HPDE6-E6E7 (cell line): ENCODE results near the gene ACTR1A.
"Not testable (repeated sequence)": the region's sequence is repeated elsewhere in the genome, so short reads cannot be mapped to it uniquely, and the experiment has no call there.

Experiments
- DNase-seq: peaks from one replicate; pipeline ENCODE4 v3.0.0; 2011; ENCODE audit warnings: missing footprints; ENCODE audit errors: extremely low spot score

ACTR1A gene

GRCh38 chr10:102502337-102503151 lies at the start of gene ACTR1A:
TSS of gene ACTR1A (minus strand) at chr10:102502712. CDS start at chr10:102502647, 65 bp downstream.
- DNase-seq, result peak; percentile 96

- no peak for DNase-seq
These were observed 48.2 kb upstream of the ACTR1A start for GRCh38 chr10:102550636-102551210.

GRCh38 chr10:102549549-102549948 lies 47.0 kb upstream of the ACTR1A start:
- no peak for DNase-seq

- no peak for DNase-seq
These were observed 44.3 kb upstream of the ACTR1A start for GRCh38 chr10:102546606-102547320.

- no peak for DNase-seq
These were observed 43.5 kb upstream of the ACTR1A start for GRCh38 chr10:102545997-102546396.

GRCh38 chr10:102545265-102545871 lies 42.9 kb upstream of the ACTR1A start:
- no peak for DNase-seq

- no peak for DNase-seq
These were observed 40.4 kb upstream of the ACTR1A start for GRCh38 chr10:102542800-102543418.

- no peak for DNase-seq
These were observed 37.5 kb upstream of the ACTR1A start for GRCh38 chr10:102540023-102540422.

GRCh38 chr10:102538811-102539210 lies 36.3 kb upstream of the ACTR1A start:
- DNase-seq, result no peak

GRCh38 chr10:102537948-102538347 lies 35.4 kb upstream of the ACTR1A start:
- no peak for DNase-seq

GRCh38 chr10:102537367-102537766 lies 34.9 kb upstream of the ACTR1A start:
- no peak for DNase-seq

GRCh38 chr10:102535481-102536147 lies 33.1 kb upstream of the ACTR1A start:
- no peak for DNase-seq

GRCh38 chr10:102534966-102535365 lies 32.5 kb upstream of the ACTR1A start:
- DNase-seq, result not testable (repeated sequence)

- DNase-seq, result no peak
These were observed 31.8 kb upstream of the ACTR1A start for GRCh38 chr10:102534333-102534732.

- DNase-seq, result no peak
These were observed 25.0 kb upstream of the ACTR1A start for GRCh38 chr10:102527546-102527945.

- no peak for DNase-seq
These were observed 22.2 kb upstream of the ACTR1A start for GRCh38 chr10:102524746-102525145.

GRCh38 chr10:102523250-102524029 lies 20.9 kb upstream of the ACTR1A start:
- no peak for DNase-seq

- DNase-seq, result no peak
These were observed 20.4 kb upstream of the ACTR1A start for GRCh38 chr10:102522874-102523249.

GRCh38 chr10:102519246-102519825 lies 16.8 kb upstream of the ACTR1A start:
- DNase-seq, result no peak

- DNase-seq, result no peak
These were observed 15.0 kb upstream of the ACTR1A start for GRCh38 chr10:102517553-102517952.
